K562 (cell line): ENCODE results near the gene HLA-DQA2. TPM values are rescaled to one million over a fixed set of nuclear protein-coding genes. Genes with fewer than 3 reads are reported as not detected.

ENCODE experiments used
- ATAC-seq: fragments of 200-7000 bp; cut with Tn5 transposase; 3 replicates; pipeline ENCODE4 v1.9.1; 2020; ENCODE audit warnings: moderate library complexity
- BruUV-seq: library from RNA; stranded (reverse); fragments of 400-500 nt; replicated peaks from 2 replicates; lab custom pipeline; 2021; lab: Mats Ljungman, UMichigan
- CTCF ChIA-PET: fragments of 300-600 bp; formaldehyde crosslinking; extraction: SDS; loops from one replicate; lab custom pipeline; 2021; ENCODE audit warnings: low intra/inter-chr PET ratio; lab: Yijun Ruan, JAX
- POLR2A ChIA-PET: fragments of 300-600, 350-650 bp; sonication (Branson Sonifier 250); formaldehyde crosslinking; extraction: SDS; loops from one replicate; lab custom pipeline; 2021; ENCODE audit warnings: antibody characterized with exemption, inconsistent platforms; lab: Yijun Ruan, JAX
- DNase-seq, 4 experiments: peaks; one replicate each; pipeline versions ENCODE4 v3.0.0 to v3.0.0-alpha.2; 2011 to 2018; ENCODE audit warnings: low spot score in 3 of 4, mixed read lengths in 3 of 4; ENCODE audit errors: extremely low read depth in 1 of 4
- FAIRE-seq: peaks from 2 replicates; lab custom pipeline; 2011; peaks lifted over from hg19 to GRCh38; lab: Jason Lieb, UNC
- H2AFZ ChIP-seq: 2 replicates; pipeline ENCODE4 v1.6.0; 2011; ENCODE audit warnings: low read depth, low read length, control low read depth, inconsistent platforms
- H3K27ac ChIP-seq: fragments of 200-600 bp; 3 replicates; pipeline ENCODE4 v1.8.0; 2011; ENCODE audit warnings: low read depth, mild to moderate bottlenecking, control low read depth, inconsistent platforms, low read length, moderate library complexity, mixed read lengths; ENCODE audit errors: extremely low read depth
- H3K27me3 ChIP-seq, 2 experiments: fragments of 300-600 bp in 1 of 2; 2 replicates in 1 of 2; 3 replicates in 1 of 2; pipeline versions ENCODE4 v1.6.0 to v1.8.0; 2011; ENCODE audit warnings: inconsistent platforms in 2 of 2, low read length in 2 of 2, mild to moderate bottlenecking in 1 of 2, mixed read lengths in 1 of 2, moderate library complexity in 1 of 2; ENCODE audit not compliant: control insufficient read depth in 2 of 2, insufficient read depth in 2 of 2
- H3K36me3 ChIP-seq: fragments of 300-600 bp; 3 replicates; pipeline ENCODE4 v1.8.0; 2011; ENCODE audit warnings: mild to moderate bottlenecking, low read length, inconsistent platforms; ENCODE audit not compliant: control insufficient read depth, insufficient read depth
- H3K4me1 ChIP-seq, 2 experiments: fragments of 200-600 bp in 1 of 2; replicated peaks in 1 of 2; 2 replicates in 1 of 2; 3 replicates in 1 of 2; pipeline versions ENCODE4 v1.5.1 to v1.8.0; 2011; ENCODE audit warnings: inconsistent platforms in 2 of 2, low read length in 2 of 2, mild to moderate bottlenecking in 1 of 2, mixed read lengths in 1 of 2, moderate library complexity in 1 of 2; ENCODE audit not compliant: control insufficient read depth in 2 of 2, insufficient read depth in 2 of 2
- H3K4me2 ChIP-seq: 2 replicates; pipeline ENCODE4 v1.6.1; 2011; ENCODE audit warnings: low read length, control low read depth, inconsistent platforms, mixed read lengths; ENCODE audit not compliant: insufficient read depth
- H3K4me3 ChIP-seq: fragments of 200-600 bp; sonication (generic), shearing (Covaris generic); 2 replicates; pipeline ENCODE4 v1.5.1; 2016; ENCODE audit warnings: control low read depth, inconsistent platforms
- H3K79me2 ChIP-seq: fragments of 200-600 bp; 3 replicates; pipeline ENCODE4 v1.8.0; 2011; ENCODE audit warnings: low read length, inconsistent platforms; ENCODE audit not compliant: control insufficient read depth, insufficient read depth
- H3K9ac ChIP-seq, 2 experiments: 2 replicates each; pipeline versions ENCODE4 v1.6.0 to v1.6.1; 2011; ENCODE audit warnings: low read depth in 2 of 2, low read length in 2 of 2, control low read depth in 1 of 2, inconsistent platforms in 1 of 2, mild to moderate bottlenecking in 1 of 2, mixed read lengths in 1 of 2; ENCODE audit not compliant: insufficient read depth in 1 of 2
- H3K9me1 ChIP-seq: one replicate; pipeline ENCODE4 v1.6.0; 2011; ENCODE audit warnings: inconsistent platforms, mild to moderate bottlenecking, low read length, moderate library complexity; ENCODE audit not compliant: control insufficient read depth, insufficient read depth
- H3K9me3 ChIP-seq: replicated peaks from 2 replicates; pipeline ENCODE4 v1.5.1; 2011; ENCODE audit warnings: low read depth, low read length, inconsistent platforms; ENCODE audit not compliant: control insufficient read depth, insufficient read depth
- H4K20me1 ChIP-seq: replicated peaks from 2 replicates; pipeline ENCODE4 v1.6.1; 2011; ENCODE audit warnings: low read length, inconsistent platforms, mixed read lengths; ENCODE audit not compliant: control insufficient read depth, insufficient read depth
- C11orf30 ChIP-seq: fragments of 450-650 bp; IDR thresholded peaks from 2 replicates; pipeline ENCODE4 v1.6.1; 2016; ENCODE audit warnings: low read depth, mild to moderate bottlenecking
- ELF2 ChIP-seq: fragments of 250-450 bp; sonication (Bioruptor Pico); IDR thresholded peaks from 2 replicates; pipeline ENCODE4 v1.5.0; 2021; ENCODE audit warnings: mild to moderate bottlenecking
- GABPB2 ChIP-seq: fragments of 250-450 bp; sonication (Bioruptor Pico); conservative IDR thresholded peaks from 2 replicates; pipeline ENCODE4 v1.5.1; 2021; ENCODE audit warnings: mild to moderate bottlenecking
- U2AF2 ChIP-seq: fragments of 200-400 bp; formaldehyde crosslinking; optimal IDR thresholded peaks from 2 replicates; pipeline ENCODE3; 2017; ENCODE audit warnings: low read depth, mild to moderate bottlenecking, low read length
- ZNF134 ChIP-seq: fragments of 250-450 bp; sonication (Bioruptor Pico); conservative IDR thresholded peaks from 2 replicates; pipeline ENCODE4 v1.4.0; 2020
- ZNF398 ChIP-seq: fragments of 250-450 bp; sonication (Bioruptor Pico); IDR thresholded peaks from 2 replicates; pipeline ENCODE4 v1.8.0; 2021; ENCODE audit warnings: moderate library complexity, mild to moderate bottlenecking, inconsistent platforms
- WGBS: fragments of 100-300 bp; shearing (Covaris generic); methylation state at CpG from one replicate; pipeline ENCODE4 v1.1.6; 2016; ENCODE audit warnings: low coverage, mixed read lengths; ENCODE audit not compliant: insufficient coverage; ENCODE audit errors: missing lambda C conversion rate; 5-methylcytosine and 5-hydroxymethylcytosine counted together
- in situ Hi-C: fragments of 300-500 bp; cut with MboI; formaldehyde crosslinking; loops from 4 replicates; pipeline ENCODE4 v1.15.0; 2018; ENCODE audit warnings: inconsistent platforms, mixed read lengths
- intact Hi-C: fragments of 100-400 bp; cut with micrococcal nuclease; formaldehyde crosslinking; loops from 2 replicates; pipeline ENCODE4 v1.14.2; 2022
- polyA plus RNA-seq, 8 experiments: library from polyadenylated mRNA; depleted of rRNA in 4 of 8; stranded (reverse) in 5 of 8; unstranded in 3 of 8; fragments of >200 nt; fragmentation: Nextera tagmentation in 2 of 8; fragmentation: Illumina TruSeq in 1 of 8; extraction: Ambion mirVana in 2 of 8; extraction: Trizol in 1 of 8; gene quantifications; 2 replicates each; pipeline versions ENCODE4 v1.2.1 to v1.2.3, GENCODE V29; 2011 to 2014; ENCODE audit warnings: inconsistent platforms in 1 of 8, missing spikeins in 1 of 8
- total RNA-seq, 7 experiments: library from RNA; depleted of rRNA in 6 of 7; stranded (reverse); fragments of >200 nt in 6 of 7; fragmentation: Illumina TruSeq in 2 of 7; extraction: Trizol in 2 of 7; gene quantifications; 2 replicates each; pipeline versions ENCODE4 v1.2.1 to v1.2.3, GENCODE V29; 2011 to 2021; ENCODE audit warnings: low replicate concordance in 1 of 7

Gene HLA-DQA2
- total and polyA plus RNA-seq, 9 of the 15 experiments (the other 6 are each of a cell fraction or from before 2014, with no cell fraction given): not detected

GRCh38 chr6:32775071-32775470 is 33.9 kb downstream of the HLA-DQA2 start:
- TF ChIP-seq GABPB2 (CRISPR knock-in tag) (no peak), ZNF134 (no peak), ZNF398 (no peak), U2AF2 (no peak), ELF2 (CRISPR knock-in tag) (no peak), C11orf30 (no peak)
- TF ChIP-seq, all 486 proteins: peak for 0
- H2AFZ ChIP-seq: no peak overlapping the region
- in situ Hi-C loops: no loop called here
- no peak overlapping the region for H3K4me2 ChIP-seq
- H3K4me1 ChIP-seq: no peaks in the 10 kb centered on the region
- FAIRE-seq (no peak), ATAC-seq (no peak), DNase-seq (no peak)
- peaks cover 4 to 11% of the 10 kb centered on the region in 2 experiments; a peak in 3 of 5 replicates for H3K27me3 ChIP-seq
- no peaks in the 10 kb centered on the region for H3K9me1 ChIP-seq
- intact Hi-C loops: no loop called here
- ChIA-PET CTCF (interaction anchor here (0.5 kb wide), 1 partner anchor 173 kb away, joined by 3 read pairs; no protein-coding TSS in a partner anchor), POLR2A (no interaction called here)
- no peaks in the 10 kb centered on the region for H3K36me3 ChIP-seq
- no peaks in the 10 kb centered on the region for H3K79me2 ChIP-seq
- no peaks in the 10 kb centered on the region for H4K20me1 ChIP-seq
- no TSS peak for BruUV-seq
- H3K9me3 ChIP-seq: no peaks in the 10 kb centered on the region
- H3K27ac ChIP-seq: no peak overlapping the region
- H3K4me3 ChIP-seq: no peak overlapping the region
- no peak overlapping the region for H3K9ac ChIP-seq
- 0% methylated on average over 1 of the region's 1 CpG for WGBS
